ENCODE results near the gene ZNF230. TPM values are rescaled to one million over a fixed set of nuclear protein-coding genes. Genes with fewer than 3 reads are reported as not detected.
A peak's percentile ranks its signal among the peaks of the same experiment; 100 is the strongest.

ZNF230 gene
- total RNA-seq (1 to 10 TPM in 5 of 6 donors, under 1 TPM in 1; 0.79 to 2.9 (median 2.0) TPM), polyA plus RNA-seq (1 to 10 TPM in 1 of 2 donors, under 1 TPM in 1; 0.84 to 1.9 TPM)

- DNase-seq: peak; percentile 83 to 95 (median 92)
- ATAC-seq: peak; percentile 99 to 100 (median 100)
- H3K9me3 ChIP-seq: no peaks in the 10 kb centered on the region
- peak; percentile 89 for FAIRE-seq
- peak within 1 kb of the TSS; percentile 31 to 74 (median 58) for H3K4me3 ChIP-seq
- H3K27ac ChIP-seq: peak within 1 kb of the TSS; percentile 22 to 60 (median 38)
- H3K36me3 ChIP-seq: peaks cover 0 to 7% (median 0%) of the 10 kb centered on the region in 3 donors
- 0 to 1% methylated on average over 48 of the region's 48 CpGs for WGBS, 2 donors
- TF ChIP-seq CTCF (IDR thresholded peaks at IDR 0.05): no peak
- H3K4me1 ChIP-seq: peaks cover 0 to 11% (median 0%) of the 10 kb centered on the region in 3 donors
- no peaks in the 10 kb centered on the region for H3K27me3 ChIP-seq
- intact Hi-C loops (cut with DNase I): no loop called here
Observed at GRCh38 chr19:44002566-44003460, at the start of gene ZNF230. TSS of gene ZNF230 (plus strand) at chr19:44002957. CDS start at chr19:44007079, 4,122 bp downstream.

- ATAC-seq (no peak), DNase-seq (no peak), FAIRE-seq (no peak)
- Histone ChIP-seq H3K4me3 (no peak overlapping the region), H3K36me3 (no peaks in the 10 kb centered on the region), H3K27me3 (no peaks in the 10 kb centered on the region), H3K4me1 (no peaks in the 10 kb centered on the region), H3K27ac (no peak overlapping the region), H3K9me3 (no peaks in the 10 kb centered on the region)
- 90 to 93% methylated on average over 3 of the region's 3 CpGs for WGBS, 2 donors
- no peak for TF ChIP-seq CTCF (IDR thresholded peaks at IDR 0.05)
- intact Hi-C loops (cut with DNase I): no loop called here
Observed at GRCh38 chr19:43956827-43957226, 45.9 kb upstream of the ZNF230 start.

GRCh38 chr19:43957891-43958290, 44.9 kb upstream of the ZNF230 start:
- no peak for FAIRE-seq
- no peak overlapping the region for H3K4me3 ChIP-seq
- H3K36me3 ChIP-seq: no peaks in the 10 kb centered on the region
- no peaks in the 10 kb centered on the region for H3K27me3 ChIP-seq
- H3K27ac ChIP-seq: no peak overlapping the region
- intact Hi-C loops (cut with DNase I): no loop called here
- no peaks in the 10 kb centered on the region for H3K4me1 ChIP-seq
- TF ChIP-seq CTCF (IDR thresholded peaks at IDR 0.05): no peak
- 88 to 96% methylated on average over 3 of the region's 3 CpGs for WGBS, 2 donors
- no peak for DNase-seq
- ATAC-seq: no peak
- H3K9me3 ChIP-seq: peaks cover 0 to 4% (median 0%) of the 10 kb centered on the region in 4 donors

- peaks cover under 1 to 16% (median 7%) of the 10 kb centered on the region in 3 donors for H3K36me3 ChIP-seq
- no peak overlapping the region for H3K27ac ChIP-seq
- no peak for TF ChIP-seq CTCF (IDR thresholded peaks at IDR 0.05)
- ATAC-seq (no peak), DNase-seq (no peak), FAIRE-seq (no peak)
- H3K4me1 ChIP-seq: no peaks in the 10 kb centered on the region
- intact Hi-C loops (cut with DNase I): no loop called here
- no peak overlapping the region for H3K4me3 ChIP-seq
- H3K27me3 ChIP-seq: no peaks in the 10 kb centered on the region
- H3K9me3 ChIP-seq: peaks cover 0 to 4% (median under 1%) of the 10 kb centered on the region in 4 donors
- 62 to 72% methylated on average over 4 of the region's 4 CpGs for WGBS, 2 donors
Observed at GRCh38 chr19:43960411-43960810, 42.3 kb upstream of the ZNF230 start.
